Erythroblast (primary cell): ENCODE measurements around the gene GPC6.
"Not testable (repeated sequence)": the region's sequence is repeated elsewhere in the genome, so short reads cannot be mapped to it uniquely, and the experiment has no call there.

Experiments
- DNase-seq, 2 experiments: peaks; one replicate each; lab custom pipeline; 2025; lab: John Stamatoyannopoulos, UW
- GATA1 ChIP-seq: IDR thresholded peaks from 2 replicates; pipeline ENCODE4 v1.6.1; 2011; ENCODE audit warnings: low read depth, mild to moderate bottlenecking, control low read depth, low read length, moderate library complexity
- POLR2A ChIP-seq: IDR thresholded peaks from 2 replicates; pipeline ENCODE4 v1.6.1; 2011; ENCODE audit warnings: mild to moderate bottlenecking, low read length

The GPC6 gene

GRCh38 chr13:93304134-93304533, 77.5 kb downstream of the GPC6 start:
- no peak for DNase-seq
- TF ChIP-seq GATA1: no peak
- no peak for TF ChIP-seq POLR2A

- DNase-seq: no peak
- TF ChIP-seq GATA1 (no peak), POLR2A (no peak)
Measured at GRCh38 chr13:93304868-93305613, 78.4 kb downstream of the GPC6 start.

DNA sequence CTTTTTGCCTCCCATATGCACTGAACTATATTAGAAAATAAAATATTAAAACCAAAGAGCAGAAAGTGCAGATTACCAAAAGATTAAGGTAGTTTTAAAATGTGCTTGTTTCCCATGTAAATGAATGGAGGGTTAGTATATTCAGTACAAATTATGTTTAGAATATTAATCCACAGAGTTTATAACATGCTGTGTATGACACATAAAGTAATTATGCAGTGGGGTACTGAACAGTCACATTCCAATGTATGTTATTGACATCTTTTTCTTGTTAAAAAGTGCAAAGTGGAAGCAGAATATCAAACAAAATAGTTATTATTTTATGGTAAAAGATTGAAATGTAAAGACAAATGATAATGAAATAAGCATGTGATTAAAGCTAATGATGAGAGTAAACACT, 79.3 kb downstream of the GPC6 start:
- DNase-seq: no peak
- TF ChIP-seq GATA1 (no peak), POLR2A (no peak)

DNA sequence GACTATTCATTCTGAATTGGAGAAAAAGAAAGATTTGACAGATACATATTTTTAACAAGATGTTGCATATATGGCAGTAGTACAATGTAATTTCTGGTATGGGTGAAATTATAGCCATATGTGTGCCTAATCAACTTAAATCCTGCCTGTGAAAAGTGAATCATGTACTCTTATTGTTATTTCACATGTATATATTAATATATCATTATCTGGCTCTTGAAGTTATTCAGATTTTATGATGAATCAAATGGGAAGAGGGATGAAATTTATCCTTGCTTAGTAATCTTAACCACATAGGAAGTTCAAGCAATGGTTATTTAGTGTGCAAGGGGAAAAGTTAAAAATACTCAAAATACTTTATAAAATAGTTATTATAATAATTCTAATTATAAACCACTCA, 80.5 kb downstream of the GPC6 start:
- no peak for DNase-seq
- no peak for TF ChIP-seq GATA1
- no peak for TF ChIP-seq POLR2A

DNA sequence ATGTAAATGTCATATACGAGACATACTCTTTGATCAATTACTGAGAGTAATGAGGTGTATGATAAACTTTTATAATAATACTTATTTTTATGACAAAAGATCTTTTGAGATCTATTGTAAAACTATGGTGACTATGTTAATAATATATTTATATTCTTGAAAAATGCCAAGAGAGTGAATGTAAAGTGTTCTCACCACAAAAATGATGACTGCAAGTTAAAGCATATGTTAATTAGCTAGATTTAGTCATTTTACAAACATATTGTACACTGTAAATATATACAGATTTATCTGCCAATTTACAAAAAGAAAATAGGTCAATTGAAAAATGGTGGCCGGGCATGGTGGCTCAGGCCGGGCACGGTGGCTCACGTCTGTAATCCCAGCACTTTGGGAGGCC, 81.0 kb downstream of the GPC6 start:
- no peak for TF ChIP-seq POLR2A
- no peak for TF ChIP-seq GATA1
- DNase-seq: no peak

DNA sequence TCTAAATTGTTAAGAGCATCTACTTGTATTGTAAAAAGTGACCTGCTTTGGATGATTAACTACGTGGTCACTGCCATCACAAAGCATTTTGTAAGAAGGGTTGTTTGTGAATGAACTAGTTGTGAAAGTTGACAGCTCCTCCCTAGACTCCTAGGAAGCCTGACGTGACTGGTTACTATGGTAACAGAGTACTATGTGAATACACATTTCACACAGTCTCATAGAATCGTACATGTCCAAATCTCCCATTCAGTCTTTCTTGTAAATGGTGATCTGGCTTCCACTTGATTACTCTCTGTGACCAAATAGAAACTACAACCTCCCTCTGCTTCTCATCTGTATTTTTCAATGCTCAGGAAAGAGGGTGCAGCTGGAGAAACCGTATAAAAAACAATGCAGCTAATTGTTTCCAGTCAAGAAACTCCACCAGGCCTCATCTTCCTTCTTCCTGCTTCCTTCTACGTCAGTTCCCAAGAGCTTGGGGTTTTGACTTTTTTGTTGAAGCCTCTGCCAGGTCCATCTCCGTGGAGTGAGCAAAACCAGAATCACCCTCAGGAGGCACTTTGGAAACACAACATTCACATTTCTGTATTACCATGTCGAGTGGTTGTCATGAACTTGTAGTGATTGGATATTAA, 83.4 kb downstream of the GPC6 start:
- TF ChIP-seq GATA1 (no peak), POLR2A (no peak)
- DNase-seq: no peak

DNA sequence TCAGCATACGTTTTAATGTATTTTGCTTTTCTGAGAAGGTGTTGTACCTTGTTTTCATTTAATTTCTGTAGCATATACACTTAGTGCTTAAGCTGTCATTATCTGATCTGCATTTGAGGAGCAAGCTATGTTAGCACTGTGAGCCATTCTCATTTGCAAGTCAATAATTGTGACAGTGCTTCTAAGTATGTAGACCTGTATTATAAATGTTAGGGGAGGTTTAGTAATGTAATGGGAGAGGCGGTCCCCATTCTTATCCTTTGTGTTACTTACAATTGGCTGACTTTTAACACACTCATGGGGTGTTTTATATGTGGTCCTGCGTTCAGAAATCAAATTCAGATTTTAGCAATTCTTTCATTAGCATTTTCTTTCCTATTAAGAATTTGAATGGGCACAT, 90.2 kb downstream of the GPC6 start:
- TF ChIP-seq POLR2A (no peak), GATA1 (no peak)
- no peak for DNase-seq

GRCh38 chr13:93318534-93319254, 92.1 kb downstream of the GPC6 start:
- DNase-seq: no peak
- TF ChIP-seq GATA1 (no peak), POLR2A (no peak)

DNA sequence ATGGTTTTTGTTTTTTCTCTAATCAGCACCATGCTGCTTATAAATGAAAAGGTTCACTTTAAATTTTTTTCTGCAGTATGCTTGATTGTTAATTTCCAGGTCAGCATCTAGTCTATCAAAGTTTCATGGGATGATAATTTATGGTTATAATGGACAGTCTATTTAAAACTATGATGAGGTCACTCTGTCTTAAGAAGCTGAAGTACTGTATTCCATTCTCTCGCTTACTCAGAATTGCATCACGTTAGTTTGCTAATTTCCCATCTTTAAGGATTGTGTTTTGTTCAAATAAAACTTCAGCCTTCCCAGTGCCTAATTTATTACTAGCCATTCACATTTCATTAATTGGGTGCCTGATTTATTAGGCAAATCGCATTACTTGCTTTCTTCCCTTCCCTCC, 94.3 kb downstream of the GPC6 start:
- TF ChIP-seq POLR2A (no peak), GATA1 (no peak)

GRCh38 chr13:93323880-93324279, 97.3 kb downstream of the GPC6 start:
- not testable (repeated sequence) for DNase-seq

More for the DNA sequence above, 94.3 kb downstream of the GPC6 start:
- no peak for DNase-seq

GRCh38 chr13:93325303-93326233, 99.0 kb downstream of the GPC6 start:
- no peak for TF ChIP-seq GATA1
- DNase-seq: no peak

DNA sequence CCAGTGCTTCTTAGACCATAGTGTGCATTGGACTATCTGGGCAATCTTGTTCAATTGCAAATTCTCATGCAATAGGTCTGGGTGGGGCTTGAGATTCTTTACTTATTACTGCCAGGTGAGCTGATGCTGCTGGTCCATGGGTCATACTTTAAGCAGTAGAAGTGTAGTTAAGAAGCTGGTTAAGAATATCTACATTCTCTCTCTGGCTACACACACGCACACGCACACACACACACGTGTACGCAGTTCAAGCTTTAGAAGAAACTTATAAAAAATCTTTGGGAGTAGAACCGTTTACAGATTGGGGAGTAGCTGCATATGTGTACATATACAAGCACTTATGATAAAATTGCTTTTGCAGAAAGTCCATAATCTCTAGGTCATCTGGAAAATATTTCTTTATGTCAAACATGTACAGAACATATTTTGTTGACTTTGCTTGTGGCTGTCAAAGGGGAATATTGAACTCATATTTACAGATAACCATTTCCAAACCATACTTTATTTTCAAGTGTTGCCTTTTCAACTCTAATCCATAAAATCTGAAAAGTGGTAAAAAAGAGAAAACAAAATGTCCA, 99.7 kb downstream of the GPC6 start:
- TF ChIP-seq GATA1: no peak
- no peak for TF ChIP-seq POLR2A
- no peak for DNase-seq

DNA sequence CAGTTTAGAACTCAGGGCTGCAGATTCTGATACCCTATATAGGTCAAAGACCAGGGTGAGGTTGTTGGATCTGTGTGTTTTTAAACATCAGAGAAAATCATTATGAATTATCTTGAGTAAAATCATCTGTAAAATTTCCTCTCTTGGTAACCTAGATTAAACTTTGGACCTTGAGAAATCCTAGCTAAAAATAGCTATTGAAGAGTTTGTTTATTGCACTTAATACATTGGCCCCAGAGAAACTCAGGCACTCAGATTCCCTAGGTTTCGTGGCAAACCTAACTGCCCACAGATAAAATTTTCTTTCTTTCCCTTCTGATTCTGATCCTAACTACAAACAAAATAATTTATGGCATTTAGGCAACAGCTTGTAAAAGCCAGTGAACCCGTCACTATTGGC, 102.3 kb downstream of the GPC6 start:
- TF ChIP-seq POLR2A (no peak), GATA1 (no peak)
- no peak for DNase-seq

GRCh38 chr13:93336728-93337127, 110.1 kb downstream of the GPC6 start:
- TF ChIP-seq GATA1: no peak
- TF ChIP-seq POLR2A: no peak
- no peak for DNase-seq
